GM21576 (cell line): ENCODE measurements around the gene MROH9.

Experiments
- ATAC-seq: cut with Tn5 transposase; IDR thresholded peaks from one replicate; pipeline ENCODE4 v1.9.1; 2021; ENCODE audit warnings: mild to moderate bottlenecking, moderate library complexity; ENCODE audit not compliant: unreplicated experiment

The MROH9 gene

DNA sequence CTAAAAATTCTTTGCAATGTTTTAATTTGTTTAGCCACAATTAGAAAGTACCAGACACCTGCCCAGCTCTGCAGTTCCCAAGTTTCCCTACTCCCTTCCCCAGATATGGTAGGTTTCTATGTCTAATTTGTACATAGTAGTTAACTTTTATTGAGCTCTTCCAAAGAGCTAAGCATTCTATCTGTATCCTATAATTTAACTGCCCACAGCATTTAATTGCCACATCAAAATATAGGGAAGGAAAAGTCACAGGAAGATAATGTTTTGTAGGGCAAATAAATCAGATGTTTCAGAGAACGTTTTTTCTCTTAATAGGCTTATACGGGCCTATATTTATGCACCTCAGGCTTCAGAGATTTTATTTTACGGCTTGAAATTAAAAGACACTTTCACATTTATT, 139.7 kb downstream of the MROH9 start:
- no peak for ATAC-seq

DNA sequence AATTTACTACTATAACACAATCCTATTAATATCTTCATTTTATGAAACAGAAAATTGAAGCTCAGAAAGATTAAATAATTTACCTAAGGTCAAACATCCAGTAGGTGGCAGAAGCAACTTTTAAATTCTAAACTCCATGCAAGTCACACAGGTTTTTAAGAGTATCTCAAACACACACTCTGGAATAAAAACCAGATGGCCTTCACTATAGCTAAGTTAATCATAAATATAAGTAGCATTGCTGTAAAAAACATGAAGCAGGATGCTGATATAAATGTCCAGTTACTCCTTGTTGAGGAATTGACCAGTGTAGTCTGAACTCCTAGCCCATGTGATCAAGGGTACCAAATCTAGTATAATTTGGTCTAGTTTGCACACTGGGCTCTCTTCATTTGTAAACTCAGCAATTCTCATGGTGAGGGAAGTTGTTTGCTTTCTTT, 146.0 kb downstream of the MROH9 start:
- ATAC-seq = no peak

DNA sequence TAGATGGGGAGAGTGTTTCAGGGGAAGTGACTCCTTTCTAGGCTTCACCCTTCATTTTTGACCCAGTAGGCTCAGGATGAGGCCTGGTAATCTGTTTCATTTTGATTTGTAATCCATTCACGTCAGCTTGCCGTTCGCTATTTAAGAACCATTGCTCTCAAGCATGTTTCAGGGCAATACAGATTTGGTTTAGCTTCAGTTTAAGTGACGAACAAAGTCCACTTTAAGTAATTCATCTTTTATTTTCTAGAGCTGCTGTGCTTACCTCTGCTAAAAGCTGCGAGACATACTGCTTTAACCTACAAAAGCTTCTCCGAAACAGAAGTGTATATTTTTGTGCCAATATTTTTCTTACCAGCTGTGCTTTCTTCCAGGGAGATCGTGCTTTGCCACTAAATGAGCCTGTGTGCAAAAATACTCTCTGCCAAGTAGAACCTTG, 146.4 kb downstream of the MROH9 start:
- ATAC-seq = no peak

DNA sequence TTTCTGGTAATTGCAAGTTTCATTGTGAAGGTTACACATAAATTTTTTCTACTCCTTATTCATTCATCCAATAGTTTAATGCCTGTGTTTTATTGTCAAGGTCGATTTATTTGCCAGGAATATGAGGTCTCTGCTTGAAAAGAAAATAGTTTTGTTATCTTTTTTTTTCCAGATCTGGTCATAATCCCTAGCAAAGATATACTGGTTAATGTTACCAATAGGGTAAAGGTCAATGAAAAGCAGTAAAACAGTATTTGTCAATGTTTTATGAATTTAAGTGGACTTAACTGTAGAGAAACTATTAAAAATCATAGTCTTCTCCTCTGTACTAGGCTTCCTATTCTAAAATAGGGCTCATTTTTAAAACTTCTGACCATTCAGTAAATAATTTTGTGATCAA, 147.3 kb downstream of the MROH9 start:
- ATAC-seq = no peak

DNA sequence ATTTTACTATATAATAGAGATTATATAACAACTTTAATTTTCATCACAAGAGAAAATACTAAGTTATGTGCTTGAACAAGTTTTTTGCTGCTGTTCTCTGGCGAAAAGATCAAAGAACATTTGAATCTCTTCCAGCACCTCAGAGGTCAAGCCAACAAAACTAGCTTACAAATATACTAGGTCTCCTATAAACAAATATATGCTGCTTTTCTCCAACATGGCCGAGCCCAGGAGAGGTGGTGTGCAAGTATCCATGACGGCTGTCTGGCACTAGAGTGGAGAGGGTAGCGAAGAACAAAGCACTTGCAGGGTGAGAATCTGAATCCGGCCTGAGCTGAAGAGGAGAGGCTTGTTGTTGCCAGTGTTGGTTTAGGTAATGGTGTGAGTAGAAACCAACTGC, 147.9 kb downstream of the MROH9 start:
- ATAC-seq = no peak

DNA sequence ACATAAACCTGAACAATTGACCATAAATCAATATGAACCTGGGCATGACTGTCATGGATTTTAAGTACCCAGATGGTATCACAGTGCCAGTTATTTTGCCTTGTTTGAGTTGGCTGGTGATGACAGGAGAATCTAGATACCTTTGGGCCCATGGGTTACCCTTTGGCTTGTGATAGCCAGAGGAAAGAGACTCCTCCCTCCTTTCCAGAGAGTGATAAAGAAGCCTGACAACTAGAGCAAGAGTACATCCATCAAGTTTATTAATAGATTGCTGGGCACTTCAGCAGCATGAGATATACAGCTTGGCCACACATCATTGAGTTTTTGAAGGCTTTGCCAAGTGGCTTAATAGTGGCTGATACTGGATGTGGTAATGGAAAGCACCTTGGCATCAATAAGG, 148.8 kb downstream of the MROH9 start:
- ATAC-seq = no peak

DNA sequence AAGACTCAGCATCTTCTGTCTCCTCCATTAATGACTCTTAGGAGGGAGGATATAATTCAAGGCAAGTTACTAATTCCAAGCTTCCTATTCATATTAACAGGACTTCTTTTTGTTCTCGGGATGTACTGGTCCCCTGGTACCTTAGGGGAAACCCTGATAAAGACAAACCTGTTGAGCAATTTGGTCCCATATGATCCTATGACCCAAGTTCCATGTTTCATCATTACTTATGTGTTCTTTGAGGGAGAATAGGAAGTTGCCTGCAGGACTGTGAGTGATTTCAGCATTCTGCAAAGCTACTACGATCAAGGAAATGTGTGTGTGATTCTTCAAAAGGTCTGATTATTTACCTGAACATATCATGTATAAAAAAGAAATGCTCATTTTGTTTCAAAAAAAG, 149.5 kb downstream of the MROH9 start:
- no peak for ATAC-seq

DNA sequence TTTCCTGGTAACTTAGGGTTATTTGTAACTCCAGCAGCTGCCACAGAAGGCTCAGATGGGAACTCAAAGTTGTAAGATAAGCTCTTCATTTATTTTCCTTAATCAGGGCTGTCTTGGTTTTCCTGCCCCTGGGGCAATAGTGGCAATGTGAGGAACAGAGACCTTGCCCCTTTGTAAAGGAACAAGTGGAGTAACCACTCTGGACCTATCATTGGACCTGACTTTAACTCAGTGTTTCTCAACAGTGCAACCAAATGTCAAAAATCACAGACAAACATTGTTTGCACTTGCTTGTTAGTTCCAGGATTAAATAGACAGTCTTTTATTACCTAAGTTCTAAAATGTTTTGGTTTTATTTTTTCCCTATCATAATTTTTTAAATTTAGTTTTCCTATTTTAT, 152.6 kb downstream of the MROH9 start:
- no peak for ATAC-seq

DNA sequence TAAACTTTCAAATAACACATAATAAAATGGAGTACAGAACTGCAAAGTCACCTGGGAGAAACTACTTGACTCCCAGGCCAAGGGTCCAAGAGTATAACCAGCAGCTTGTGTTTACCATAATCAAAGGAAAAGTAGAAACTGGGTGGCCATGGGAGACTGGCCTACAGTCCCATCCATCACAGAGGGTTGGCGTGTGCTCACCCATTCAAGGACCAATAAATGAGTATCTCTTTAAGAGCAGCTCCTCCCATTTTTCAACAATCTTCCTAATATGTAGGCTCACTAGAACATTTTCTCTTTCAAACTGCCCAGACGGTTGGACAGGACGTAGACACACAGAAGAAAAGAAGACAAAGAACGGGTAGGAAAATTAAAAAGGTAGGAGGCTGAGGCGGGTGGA, 155.3 kb downstream of the MROH9 start, which contains the start of gene FMO3:
Gene FMO3, plus strand, starts transcription at position 302 of the 400 bp plus-strand sequence. CDS start 1,754 bp downstream, outside the sequence.
- no peak for ATAC-seq

DNA sequence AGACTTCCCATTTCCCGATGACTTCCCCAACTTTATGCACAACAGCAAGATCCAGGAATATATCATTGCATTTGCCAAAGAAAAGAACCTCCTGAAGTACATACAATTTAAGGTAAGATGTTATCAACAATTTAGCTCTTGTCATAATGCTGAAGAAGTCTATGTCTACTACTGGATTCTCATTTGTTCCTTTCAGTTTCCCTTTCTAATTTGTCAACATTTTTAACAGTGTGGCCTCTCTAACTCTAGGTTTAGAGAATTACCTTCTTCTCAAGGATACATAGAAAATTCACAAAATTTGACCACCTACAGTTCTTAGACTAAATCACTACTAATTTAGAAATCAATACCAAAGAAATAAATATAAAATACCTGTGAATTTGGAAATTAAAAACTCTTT, 168.5 kb downstream of the MROH9 start:
- ATAC-seq = no peak

DNA sequence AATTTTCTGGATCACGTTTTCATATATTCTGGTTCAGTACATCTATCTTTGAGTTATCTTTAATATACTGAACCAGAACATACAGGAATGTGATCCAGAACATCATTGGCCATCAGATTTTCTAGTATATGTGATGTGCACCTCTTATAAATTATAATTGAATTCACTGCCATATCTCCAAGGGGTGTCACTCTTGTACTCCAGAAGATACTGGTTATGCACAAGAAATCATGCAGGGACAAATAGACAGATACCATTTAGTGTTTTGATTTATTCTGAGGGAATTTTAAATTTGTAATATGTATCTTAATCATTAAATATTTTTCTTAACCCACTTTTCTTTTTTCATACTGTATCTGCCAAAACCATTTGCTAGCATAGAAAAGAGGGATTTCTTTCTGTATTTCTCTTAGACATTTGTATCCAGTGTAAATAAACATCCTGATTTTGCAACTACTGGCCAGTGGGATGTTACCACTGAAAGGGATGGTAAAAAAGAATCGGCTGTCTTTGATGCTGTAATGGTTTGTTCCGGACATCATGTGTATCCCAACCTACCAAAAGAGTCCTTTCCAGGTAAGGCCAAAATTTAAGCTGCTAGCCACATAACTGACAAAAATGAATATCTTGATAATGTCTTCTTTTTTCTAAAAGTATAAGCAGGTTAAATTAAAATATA, 172.1 kb downstream of the MROH9 start:
- no peak for ATAC-seq

DNA sequence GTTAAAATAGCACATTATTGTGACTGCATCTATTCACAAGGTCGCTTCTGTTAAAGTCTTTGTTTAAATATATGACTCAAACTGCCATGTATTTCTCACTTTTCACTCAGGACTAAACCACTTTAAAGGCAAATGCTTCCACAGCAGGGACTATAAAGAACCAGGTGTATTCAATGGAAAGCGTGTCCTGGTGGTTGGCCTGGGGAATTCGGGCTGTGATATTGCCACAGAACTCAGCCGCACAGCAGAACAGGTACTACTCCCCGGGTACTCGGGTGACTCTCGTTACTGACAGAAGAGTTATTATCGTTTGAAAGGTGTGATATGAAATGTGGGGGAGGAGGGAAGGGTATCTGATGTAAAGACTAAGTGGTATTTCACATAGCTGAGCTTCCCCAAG, 172.6 kb downstream of the MROH9 start:
- ATAC-seq = no peak

DNA sequence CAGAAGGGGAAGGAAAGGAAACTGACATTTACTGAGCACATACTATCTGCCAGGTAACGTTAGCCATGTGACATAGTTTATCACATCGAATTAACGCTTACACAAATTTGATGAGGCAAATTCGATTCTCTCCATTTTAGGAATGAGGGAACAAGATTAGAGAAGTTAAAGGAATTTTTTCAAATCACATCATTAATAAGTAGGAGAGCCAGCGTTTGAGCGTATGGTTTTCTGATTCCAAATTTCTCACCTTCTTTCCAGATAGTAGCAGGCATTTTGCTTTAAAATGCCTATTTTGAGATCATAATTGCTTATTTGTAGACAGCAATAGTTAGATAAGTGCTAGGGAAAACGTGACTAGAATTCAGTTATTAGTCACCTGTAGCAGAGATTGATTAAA, 174.6 kb downstream of the MROH9 start:
- no peak for ATAC-seq

DNA sequence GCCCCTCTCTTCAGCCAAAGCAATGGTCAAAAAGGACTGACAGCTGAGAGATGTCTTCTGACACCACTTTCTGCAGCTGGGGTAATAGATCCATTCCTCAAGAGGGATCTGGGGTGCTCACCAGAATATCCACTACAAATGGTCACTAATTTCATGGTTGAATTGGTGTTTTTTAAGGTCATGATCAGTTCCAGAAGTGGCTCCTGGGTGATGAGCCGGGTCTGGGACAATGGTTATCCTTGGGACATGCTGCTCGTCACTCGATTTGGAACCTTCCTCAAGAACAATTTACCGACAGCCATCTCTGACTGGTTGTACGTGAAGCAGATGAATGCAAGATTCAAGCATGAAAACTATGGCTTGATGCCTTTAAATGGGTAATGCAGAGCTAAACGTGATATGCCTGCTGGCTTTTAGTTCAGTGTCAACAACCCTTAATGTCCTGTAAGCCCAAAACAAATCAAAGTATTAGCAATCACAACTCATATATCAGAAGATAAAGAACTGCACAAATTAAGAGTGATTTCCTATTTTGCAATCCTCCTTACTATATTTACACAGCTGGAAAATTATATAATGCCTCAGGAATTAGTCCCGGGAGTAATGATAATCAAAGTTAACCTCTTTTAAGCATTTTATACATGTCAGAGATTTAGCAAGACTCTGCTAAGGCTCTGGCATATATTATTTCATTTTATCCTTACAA, 175.4 kb downstream of the MROH9 start:
- no peak for ATAC-seq

DNA sequence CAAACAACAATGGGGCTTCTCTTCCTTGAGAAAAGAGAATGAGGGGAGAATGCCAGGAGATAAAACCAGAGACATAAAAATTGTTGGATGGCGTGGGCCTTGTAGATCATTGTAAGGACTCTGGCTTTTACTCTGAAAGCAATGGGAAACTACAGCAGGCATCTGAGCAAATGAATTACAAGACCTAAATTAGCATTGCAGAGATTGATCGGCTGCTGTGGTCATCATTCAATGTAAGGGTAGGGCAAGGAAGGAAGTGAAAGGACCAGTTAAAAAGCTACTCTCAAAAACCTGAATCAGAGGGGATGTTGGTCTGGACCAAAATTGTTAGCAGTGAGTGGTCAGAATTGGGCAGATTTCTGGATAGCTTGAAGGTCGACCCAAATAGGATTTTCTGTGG, 176.8 kb downstream of the MROH9 start:
- ATAC-seq = no peak

DNA sequence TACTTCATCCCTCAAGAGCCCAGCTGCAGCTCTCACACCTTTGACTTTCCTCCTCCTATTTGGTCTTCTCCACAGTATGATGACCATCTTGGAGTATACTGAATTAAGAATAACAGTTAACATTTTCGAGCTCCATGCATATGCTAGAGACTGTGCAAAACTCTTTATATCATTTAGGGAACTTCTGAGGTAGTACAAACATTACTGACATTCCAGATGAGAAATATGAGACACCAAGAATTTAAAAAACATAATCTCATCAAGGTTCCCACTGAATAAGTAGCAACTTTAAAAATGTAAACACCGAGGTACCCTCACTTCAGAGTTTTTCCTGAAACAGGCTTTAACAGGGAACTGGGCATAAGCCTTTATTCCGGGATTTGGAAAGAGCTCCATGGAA, 178.0 kb downstream of the MROH9 start:
- no peak for ATAC-seq
